ENCODE results near the gene KANK4. TPM values are rescaled to one million over a fixed set of nuclear protein-coding genes. Genes with fewer than 3 reads are reported as not detected.

KANK4 gene
- total RNA-seq, 4 donors from 2014 or later = 28.5 to 48.2 (median 45.7) TPM

DNA sequence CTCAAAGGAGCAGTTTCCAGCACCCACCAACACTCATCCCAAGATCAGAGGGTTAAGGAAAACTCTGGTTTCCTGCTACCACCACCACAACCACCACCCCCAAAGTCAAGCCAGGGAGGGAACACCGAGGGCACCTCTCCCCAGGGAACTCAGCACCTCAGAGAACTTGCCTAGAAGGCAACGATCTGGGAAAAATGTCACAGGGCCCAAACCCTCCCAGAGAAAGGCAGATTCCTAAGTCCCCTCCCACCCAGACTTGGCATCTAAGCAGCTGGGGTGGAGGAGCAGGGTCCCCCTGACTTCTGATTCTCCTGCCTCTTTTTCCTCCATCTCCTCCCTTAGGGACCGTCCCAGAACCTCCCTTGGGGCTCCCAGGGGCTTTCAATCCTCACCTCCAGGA lies 10.6 kb downstream of the KANK4 start:
- Histone ChIP-seq H3K4me1 (peaks cover 0 to 71% (median 6%) of the 10 kb centered on the region in 4 donors), H3K27ac (peak overlapping the region in 3 of 4 donors; percentile 27 to 90 (median 76)), H3K4me3 (no peak overlapping the region), H3K36me3 (no peaks in the 10 kb centered on the region), H3K27me3 (no peaks in the 10 kb centered on the region), H3K9me3 (no peaks in the 10 kb centered on the region)
- DNase-seq (ENCODE audit: low spot score in 2 of 2) = no peak
- WGBS, 2 donors = 38 to 43% methylated on average over 2 to 3 of the region's 3 CpGs
- TF ChIP-seq, protein P1, sequence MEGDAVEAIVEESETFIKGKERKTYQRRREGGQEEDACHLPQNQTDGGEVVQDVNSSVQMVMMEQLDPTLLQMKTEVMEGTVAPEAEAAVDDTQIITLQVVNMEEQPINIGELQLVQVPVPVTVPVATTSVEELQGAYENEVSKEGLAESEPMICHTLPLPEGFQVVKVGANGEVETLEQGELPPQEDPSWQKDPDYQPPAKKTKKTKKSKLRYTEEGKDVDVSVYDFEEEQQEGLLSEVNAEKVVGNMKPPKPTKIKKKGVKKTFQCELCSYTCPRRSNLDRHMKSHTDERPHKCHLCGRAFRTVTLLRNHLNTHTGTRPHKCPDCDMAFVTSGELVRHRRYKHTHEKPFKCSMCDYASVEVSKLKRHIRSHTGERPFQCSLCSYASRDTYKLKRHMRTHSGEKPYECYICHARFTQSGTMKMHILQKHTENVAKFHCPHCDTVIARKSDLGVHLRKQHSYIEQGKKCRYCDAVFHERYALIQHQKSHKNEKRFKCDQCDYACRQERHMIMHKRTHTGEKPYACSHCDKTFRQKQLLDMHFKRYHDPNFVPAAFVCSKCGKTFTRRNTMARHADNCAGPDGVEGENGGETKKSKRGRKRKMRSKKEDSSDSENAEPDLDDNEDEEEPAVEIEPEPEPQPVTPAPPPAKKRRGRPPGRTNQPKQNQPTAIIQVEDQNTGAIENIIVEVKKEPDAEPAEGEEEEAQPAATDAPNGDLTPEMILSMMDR (IDR thresholded peaks at IDR 0.05) = no peak
- TF ChIP-seq EP300 (IDR thresholded peaks at IDR 0.05) (no peak), POLR2A (IDR thresholded peaks at IDR 0.05) (no peak)

DNA sequence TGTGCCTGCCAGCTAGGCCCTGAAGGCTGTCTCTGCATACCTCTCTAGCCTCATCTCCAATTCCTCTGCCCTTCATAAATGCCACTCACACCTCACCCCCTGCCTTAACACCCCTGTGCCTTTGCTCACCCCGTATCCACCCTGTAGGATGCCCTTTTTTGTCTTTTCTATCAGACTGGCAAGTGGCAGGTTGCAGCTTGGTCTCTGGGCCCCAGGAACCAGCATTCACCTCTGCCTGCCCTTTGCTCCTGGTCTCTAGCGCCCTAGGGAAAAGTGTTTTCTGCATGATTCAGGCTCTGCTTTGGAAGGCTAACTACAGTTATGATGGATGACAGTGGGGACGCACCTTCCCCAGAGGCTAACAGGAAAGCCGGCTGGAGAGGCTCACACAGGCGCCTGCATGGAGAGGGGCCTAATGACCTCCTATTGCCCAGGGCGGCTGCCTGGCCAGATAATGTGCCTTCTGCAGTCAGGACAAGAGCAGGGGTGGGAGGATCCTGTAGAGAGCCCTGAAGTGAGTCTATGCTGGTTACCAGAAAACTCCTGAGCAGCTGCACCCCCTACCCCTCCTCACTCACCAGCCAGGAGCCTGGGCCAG lies 11.2 kb downstream of the KANK4 start:
- no peak for DNase-seq (ENCODE audit: low spot score in 2 of 2)
- TF ChIP-seq EP300 (IDR thresholded peaks at IDR 0.05) (no peak), POLR2A (IDR thresholded peaks at IDR 0.05) (no peak)
- TF ChIP-seq, protein P1 (IDR thresholded peaks at IDR 0.05) = no peak
- no peaks in the 10 kb centered on the region for H3K27me3 ChIP-seq

DNA sequence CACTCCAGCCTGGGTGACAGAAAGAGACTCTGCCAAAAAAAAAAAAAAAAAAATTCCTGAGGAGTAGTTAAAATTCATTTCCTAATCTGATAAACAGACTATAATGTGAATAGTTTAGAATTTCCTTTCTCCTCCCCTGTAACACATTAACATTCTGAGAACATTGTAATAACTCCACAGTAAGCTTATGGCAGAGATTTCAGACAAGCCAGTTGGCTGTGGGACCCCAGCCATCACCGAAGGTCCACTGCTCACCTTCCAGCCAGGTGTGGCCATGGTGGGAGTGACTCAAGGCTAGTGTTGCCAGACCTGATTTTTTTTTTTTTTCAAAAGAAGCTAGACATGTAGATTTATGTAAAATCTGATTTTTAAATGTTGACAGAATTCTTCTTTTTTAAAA lies 11.8 kb downstream of the KANK4 start:
- TF ChIP-seq POLR2A (IDR thresholded peaks at IDR 0.05) (no peak), EP300 (IDR thresholded peaks at IDR 0.05) (no peak)
- TF ChIP-seq, protein P1 (IDR thresholded peaks at IDR 0.05) = no peak
- Histone ChIP-seq H3K36me3 (no peaks in the 10 kb centered on the region), H3K9me3 (no peaks in the 10 kb centered on the region), H3K27ac (peak overlapping the region in 3 of 4 donors; percentile 27 to 90 (median 76)), H3K4me1 (peaks cover 0 to 61% (median 6%) of the 10 kb centered on the region in 4 donors), H3K27me3 (no peaks in the 10 kb centered on the region), H3K4me3 (no peak overlapping the region)
- 60 to 67% methylated on average over 1 of the region's 1 CpG for WGBS, 2 donors
- DNase-seq (ENCODE audit: low spot score in 2 of 2) = no peak

More for the DNA sequence above, 11.2 kb downstream of the KANK4 start:
- WGBS, 2 donors = 61 to 75% methylated on average over 3 to 6 of the region's 6 CpGs
- Histone ChIP-seq H3K36me3 (no peaks in the 10 kb centered on the region), H3K9me3 (no peaks in the 10 kb centered on the region), H3K4me1 (peaks cover 0 to 66% (median 6%) of the 10 kb centered on the region in 4 donors), H3K4me3 (no peak overlapping the region), H3K27ac (peak overlapping the region in 3 of 4 donors; percentile 27 to 90 (median 76))

DNA sequence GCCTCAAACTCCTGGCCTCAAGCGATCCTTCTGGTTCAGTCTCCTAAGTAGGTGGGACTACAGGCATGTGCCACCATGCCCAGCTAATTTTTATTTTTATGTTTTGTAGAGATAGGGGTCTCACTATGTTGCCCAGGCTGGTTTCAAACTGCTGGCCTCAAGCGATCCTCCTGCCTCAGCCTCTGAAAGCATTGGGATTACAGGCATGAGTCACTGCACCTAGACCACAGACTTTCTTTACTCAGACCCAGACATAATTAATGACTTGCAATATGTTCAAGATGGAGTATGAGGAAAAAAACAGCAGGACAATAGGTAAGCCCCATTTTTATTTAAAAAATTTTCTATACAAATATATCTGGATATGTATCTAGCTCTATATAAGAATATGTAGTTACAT lies 13.2 kb downstream of the KANK4 start:
- peaks cover 0 to 72% (median 9%) of the 10 kb centered on the region in 4 donors for H3K4me1 ChIP-seq
- TF ChIP-seq POLR2A (IDR thresholded peaks at IDR 0.05) (no peak), EP300 (IDR thresholded peaks at IDR 0.05) (no peak)
- TF ChIP-seq, protein P1 (IDR thresholded peaks at IDR 0.05) = no peak
- WGBS, 2 donors = 93 to 94% methylated on average over 2 of the region's 2 CpGs
- DNase-seq (ENCODE audit: low spot score in 2 of 2) = no peak
- H3K36me3 ChIP-seq = no peaks in the 10 kb centered on the region
- no peaks in the 10 kb centered on the region for H3K27me3 ChIP-seq
- no peak overlapping the region for H3K4me3 ChIP-seq
- peak overlapping the region in 2 of 4 donors; percentile 60 to 70 for H3K27ac ChIP-seq
- H3K9me3 ChIP-seq = no peaks in the 10 kb centered on the region

DNA sequence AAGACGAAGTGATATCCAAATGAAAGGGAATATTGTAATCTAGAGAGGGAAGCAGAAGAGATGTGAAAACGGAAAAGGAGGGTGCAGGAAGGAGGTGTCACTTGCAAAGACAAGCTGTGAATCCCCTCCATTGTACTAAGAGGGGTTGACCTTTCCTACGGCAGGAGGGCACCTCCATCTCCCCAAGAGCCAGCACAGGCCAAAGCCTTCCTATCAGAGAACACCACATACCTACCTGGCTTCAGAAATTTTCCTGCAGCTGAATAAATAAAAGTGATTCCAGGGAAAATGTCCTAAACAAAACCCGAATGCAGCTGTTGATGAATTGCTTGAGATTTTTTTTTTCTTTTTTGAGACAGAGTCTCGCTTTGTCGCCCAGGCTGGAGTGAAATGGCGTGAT lies 14.3 kb downstream of the KANK4 start:
- DNase-seq (ENCODE audit: low spot score in 2 of 2) = no peak
- TF ChIP-seq, protein P1 (IDR thresholded peaks at IDR 0.05) = no peak
- TF ChIP-seq POLR2A (IDR thresholded peaks at IDR 0.05) (no peak), EP300 (IDR thresholded peaks at IDR 0.05) (no peak)
- Histone ChIP-seq H3K27me3 (no peaks in the 10 kb centered on the region), H3K4me3 (no peak overlapping the region), H3K36me3 (no peaks in the 10 kb centered on the region), H3K4me1 (peaks cover 0 to 73% (median 11%) of the 10 kb centered on the region in 4 donors), H3K27ac (peak overlapping the region in 2 of 4 donors; percentile 60 to 70), H3K9me3 (no peaks in the 10 kb centered on the region)
- WGBS, 2 donors = 38 to 43% methylated on average over 7 of the region's 7 CpGs
